HG03095 (cell line): ENCODE measurements around the gene HDAC7.

Experiments used
- ATAC-seq: cut with Tn5 transposase; IDR thresholded peaks from one replicate; pipeline ENCODE4 v1.9.1; 2021; ENCODE audit warnings: moderate library complexity; ENCODE audit not compliant: unreplicated experiment

Gene HDAC7

DNA sequence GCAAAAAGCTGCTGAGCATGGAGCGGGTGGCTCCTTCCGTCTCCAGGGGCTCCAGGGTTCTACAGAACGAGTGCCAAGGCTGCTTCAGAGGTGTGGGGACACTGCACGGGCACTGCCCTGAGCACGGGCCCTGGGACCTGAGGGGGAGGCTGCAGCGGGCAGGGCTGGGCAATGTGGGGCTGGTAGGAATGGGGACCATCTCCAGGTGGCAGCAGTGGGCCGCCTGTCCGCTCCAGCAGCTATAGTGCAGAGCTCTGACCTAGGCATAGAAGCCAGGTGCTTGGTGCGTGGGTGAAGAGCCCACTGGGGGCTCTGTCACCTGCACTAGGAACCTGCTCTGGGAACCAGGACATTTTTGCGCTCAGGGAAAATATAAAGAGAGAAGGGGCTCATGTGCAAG lies 22.3 kb downstream of the HDAC7 start:
- no peak for ATAC-seq

DNA sequence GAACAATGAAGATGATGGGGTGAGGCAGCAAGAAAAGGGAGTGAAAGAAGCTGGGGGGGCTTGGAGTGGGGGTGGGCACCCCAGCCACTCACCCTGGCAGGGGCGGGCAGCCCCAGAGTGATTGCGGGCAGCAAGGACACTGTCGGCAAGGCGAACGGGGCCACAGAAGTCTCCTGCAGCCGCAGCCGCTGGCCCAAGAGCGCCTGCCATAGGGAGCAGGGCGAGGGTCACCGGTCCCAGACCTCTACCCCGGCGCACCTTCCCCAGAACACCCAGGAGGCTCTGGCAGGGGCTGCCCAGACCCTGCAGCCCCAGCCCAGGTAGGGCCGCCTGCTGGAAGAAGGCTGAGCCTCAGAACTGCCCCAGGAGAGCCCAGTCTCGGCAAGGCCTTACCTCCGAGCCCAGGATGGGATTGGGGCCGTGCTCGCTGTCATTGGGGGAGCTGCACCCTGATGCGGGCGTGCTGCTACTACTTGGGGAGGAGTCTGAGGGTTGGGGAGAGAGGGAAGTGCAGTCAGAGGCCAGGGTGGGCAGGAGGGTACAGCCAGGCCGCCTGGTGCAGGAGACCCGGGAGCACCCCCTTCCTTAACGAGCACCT lies 23.8 kb downstream of the HDAC7 start:
- no peak for ATAC-seq

DNA sequence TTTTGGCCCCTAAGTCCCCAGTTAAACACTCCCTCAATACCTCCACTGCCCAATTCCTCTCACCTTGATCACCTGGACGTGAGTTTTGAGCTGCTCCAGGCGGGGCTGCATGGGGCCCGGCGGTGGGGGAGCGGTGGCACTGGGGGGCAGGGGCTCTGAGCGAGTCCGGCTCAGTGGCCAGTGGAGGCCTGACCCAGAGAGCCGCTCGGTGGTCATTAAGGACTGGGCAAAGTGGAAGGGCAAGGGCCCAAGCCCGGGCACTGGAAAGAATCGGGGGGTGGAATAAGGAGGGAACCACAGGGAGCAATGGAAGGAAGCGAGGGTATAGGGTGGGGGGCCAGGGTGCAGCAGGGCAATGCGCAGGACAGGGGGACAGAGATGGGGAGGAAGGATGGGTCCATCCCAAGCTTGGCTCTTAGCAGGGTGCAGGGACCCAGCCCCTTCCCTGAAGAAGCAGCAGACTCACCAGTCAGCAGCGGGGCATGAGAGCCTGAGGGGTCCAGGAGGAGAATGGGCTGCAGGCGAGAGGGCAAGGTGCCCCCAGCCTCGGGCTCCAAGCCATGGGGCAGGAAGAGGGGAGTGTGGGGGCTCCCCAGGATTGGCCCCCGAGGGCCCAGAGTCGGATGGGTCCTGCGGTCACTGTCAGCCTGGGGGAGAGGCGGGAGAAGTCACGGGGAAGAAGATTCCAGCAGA lies 24.4 kb downstream of the HDAC7 start:
- ATAC-seq = no peak

DNA sequence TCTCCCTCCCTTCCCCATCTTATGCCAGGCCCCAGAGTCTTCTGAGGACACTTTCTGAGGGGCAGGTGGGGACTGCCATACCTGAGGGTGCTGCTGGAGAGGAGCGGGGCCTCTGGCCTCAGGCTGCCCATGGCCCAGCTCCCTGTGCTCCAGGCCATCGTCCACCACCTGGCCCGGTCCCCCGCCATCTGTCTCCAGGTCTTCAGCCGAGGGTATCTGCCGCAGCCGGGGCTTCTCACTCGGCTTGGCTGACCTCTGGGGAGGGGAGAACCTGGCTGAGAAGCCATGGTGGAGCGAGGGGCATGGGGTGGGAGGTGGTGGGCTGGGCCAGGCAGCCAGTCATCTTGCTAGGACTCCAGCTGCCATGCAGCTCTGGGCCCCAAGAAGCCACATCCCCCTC lies 25.0 kb downstream of the HDAC7 start:
- no peak for ATAC-seq

DNA sequence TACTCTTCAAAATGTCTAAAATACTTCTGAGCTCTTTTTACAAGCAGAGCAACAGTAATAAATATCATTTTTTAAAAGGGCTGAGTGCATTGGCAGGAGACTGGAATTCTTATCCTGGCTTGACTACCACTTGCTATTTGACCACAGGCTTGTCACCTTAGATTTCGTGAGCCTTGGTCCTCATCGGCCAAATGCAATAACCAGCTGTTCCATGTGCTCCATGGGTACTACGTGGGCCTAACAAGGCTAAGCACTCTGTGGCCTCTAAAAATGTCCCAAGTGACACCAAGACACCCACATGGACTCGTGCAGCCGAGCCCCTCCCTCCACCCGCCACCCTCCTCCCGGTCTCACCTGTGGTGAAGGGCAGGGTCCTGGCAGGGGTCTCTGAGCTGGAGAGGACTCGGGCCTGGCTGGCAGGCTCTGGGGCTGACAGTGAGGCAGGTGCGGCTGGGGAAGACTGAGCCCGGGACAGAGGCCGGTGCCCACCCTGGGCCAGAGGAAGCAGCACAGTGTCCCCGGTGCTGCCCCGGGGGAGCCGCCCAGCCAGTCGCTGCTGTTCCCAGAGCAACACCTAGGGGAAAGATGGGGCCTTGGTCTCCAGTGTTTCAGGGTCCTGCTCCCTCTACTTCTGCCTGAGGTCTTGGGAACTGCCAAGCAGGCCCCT lies 26.6 kb downstream of the HDAC7 start:
- ATAC-seq = no peak

DNA sequence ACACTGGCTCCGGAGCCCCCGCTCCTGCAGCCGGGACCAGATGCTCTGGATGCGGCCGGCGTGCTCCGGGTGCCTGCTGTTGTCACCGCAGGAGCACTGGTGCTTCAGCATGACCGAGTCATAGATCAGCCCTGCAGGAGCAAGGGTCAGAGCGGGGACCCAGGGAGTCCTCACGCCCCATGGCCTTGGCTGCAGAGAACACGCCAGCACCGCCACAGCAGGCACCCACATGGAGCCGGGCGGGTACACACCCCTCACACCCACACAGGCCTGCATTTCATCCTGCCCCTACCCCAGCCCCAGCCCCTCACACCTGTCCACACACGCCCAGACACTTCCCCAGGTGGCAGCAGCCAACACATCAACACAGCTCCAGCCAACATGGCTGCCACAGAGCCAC lies 27.8 kb downstream of the HDAC7 start:
- no peak for ATAC-seq

DNA sequence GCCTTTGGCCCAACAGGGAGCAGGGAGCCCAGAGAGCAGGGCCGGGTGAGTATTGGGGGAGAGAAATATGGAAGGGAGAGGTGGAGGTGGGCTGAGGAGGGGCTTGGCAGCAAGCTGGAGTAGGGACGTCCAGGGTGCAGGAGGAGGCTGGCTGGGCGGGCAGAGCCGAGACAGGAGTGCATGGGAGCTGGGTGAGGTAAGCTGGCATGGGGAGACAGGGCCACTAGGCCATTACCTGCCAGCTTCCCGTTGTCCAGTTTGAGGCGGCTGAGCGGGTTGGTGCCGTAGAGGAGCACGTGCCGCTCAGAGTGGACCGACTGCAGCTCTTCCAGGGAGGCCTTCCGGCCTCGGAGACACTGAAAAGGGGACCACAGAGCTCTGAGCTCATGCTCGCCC lies 28.4 kb downstream of the HDAC7 start:
- ATAC-seq = no peak

DNA sequence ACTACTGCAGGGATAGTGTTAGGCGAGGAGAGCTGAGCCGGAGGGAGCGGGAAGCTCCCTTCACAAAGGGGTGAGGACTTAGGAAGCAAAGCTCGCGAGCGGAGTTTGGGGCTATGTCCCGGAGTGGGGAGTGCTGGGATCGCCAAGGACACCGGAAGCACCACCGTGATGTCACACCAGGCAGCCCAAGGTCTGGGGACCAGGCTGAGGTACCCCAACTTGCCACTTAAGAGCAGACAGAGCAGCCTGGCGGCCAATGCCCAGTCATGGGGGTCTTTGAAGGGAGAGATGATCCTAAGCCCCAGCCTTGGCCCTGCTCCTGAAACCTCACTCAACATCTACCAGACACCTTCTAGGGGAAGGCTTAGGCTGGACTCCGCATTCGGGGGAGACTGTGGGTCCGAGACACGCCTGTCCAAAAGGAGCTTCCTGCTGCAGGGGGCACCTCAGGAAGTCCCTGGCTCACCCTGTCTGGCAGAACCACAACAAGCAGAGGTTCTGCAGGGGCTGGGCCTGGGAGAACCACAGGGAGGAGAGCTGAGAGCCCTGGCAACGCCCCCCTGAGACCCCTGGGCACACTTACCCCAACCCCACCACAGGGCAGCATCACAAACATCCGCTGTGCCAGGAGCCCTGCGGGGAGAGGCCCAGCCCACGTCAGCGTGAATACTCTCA lies 28.9 kb downstream of the HDAC7 start:
- no peak for ATAC-seq

DNA sequence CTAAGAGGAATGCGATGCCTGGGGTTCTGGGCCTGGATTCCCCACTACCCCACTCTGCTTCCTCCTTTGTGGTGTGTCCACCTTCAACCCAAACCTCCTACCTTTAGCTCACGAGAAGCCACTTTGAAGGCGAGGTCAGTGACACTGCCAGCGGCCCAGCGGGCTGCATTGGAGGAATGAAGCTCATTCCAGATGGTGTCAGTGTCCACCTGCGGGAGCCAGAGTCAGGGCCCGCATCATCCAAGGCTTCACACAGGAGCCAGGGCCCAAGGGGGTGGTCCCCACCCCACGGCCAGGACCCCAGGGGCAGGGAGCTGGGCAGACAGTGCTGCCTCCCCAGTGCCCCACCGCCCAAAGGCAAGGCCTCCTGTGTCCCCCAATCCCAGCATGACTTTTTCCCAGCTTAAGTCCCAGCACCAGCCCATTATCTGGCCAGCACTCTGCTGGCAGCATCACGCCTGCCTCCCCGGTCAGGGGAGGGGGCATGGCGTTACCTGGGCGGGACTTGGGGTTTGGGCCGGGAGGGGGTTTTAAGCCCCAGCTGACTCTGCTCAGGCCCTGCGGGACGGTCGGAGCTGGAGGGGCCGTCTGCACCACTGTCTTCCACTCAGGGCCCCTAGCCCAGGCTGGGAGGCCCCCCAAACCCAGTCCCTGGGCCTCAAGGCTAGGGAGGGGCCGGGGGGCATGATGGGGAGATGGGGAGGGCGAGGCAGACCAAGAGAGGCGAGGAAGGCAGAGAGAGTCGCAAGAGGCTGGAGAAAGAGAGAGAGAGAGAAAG lies 29.8 kb downstream of the HDAC7 start:
- ATAC-seq = no peak

DNA sequence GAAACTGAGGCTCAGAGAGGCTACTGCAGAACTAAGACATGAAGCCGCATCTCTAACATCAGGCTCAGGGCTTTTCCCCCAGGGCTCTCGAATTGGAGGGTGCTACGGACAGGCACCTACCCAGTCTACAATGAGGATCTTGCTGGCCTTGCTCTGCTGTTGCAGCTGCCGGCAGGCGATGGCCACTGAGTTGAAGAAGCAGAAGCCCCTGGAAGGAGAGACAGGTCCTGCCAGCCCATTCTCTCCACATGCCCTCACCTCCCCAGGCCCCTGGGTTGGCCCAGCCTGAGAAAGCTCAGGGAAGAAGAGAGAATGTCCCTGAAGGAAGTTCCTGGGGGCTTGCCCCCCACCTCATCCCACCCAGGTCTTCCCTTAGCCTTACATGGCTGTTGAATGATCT lies 30.6 kb downstream of the HDAC7 start:
- no peak for ATAC-seq

DNA sequence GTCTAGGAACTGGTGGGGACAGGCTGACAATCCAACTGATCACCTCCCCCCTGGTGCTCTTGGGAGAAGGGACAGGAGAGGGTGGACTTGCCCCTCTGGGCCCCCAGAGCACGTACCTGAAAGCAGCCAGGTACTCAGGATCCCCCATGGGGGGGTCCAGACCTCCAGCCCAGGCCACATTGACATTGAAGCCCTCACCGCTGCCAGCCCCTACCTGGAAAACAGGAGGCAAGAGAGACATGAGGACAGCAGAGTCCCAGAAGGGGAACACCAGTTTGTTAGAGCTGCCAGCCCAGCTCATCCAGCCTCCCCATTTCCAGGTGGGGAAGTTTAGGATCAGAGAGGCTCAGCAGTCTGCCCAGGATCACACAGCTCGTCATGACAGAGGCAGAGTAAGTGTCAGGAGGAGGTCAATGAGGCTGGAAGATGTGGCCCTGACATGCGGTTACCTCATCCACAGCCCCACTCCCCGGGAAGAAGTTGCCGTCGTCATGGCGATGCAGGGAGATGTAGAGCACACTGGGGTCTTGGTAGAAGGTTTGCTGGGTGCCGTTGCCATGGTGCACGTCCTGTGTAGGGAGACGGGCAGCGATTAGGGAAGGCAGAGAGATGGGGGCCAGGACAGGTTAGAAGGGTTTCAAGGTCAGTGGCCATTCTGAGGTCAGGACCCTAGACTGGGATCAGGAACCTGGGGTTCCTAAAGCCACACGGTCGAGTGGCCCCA lies 31.9 kb downstream of the HDAC7 start:
- no peak for ATAC-seq

DNA sequence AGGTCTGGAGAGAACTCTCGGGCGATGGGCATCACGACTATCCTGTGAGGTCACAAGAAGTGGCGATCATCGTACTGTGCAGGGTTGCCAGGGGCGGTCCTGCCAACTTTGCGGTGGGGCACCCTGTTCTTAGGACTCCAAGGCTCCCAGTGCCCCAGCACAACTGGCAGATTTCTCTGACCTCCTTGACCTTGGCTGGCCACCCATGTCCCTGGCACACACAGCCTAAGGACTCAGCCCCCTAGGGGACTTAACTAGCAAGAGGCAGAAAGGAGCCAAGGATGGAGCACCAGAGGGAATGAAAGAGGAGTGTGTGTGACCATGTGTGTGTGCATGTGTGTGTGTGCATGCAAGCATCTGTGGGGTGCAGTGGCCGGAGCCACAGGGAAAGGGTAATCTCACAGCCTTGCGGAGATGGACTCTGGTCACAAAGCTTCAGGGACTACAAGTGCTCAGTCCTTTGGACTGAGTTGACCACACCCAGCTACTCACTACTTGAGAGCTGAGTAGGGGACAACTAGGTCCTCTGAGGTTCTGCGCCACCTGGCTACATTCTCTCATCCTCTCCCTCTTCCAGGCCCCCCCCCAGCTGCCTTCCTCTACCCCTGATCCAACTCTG lies 32.9 kb downstream of the HDAC7 start:
- no peak for ATAC-seq

DNA sequence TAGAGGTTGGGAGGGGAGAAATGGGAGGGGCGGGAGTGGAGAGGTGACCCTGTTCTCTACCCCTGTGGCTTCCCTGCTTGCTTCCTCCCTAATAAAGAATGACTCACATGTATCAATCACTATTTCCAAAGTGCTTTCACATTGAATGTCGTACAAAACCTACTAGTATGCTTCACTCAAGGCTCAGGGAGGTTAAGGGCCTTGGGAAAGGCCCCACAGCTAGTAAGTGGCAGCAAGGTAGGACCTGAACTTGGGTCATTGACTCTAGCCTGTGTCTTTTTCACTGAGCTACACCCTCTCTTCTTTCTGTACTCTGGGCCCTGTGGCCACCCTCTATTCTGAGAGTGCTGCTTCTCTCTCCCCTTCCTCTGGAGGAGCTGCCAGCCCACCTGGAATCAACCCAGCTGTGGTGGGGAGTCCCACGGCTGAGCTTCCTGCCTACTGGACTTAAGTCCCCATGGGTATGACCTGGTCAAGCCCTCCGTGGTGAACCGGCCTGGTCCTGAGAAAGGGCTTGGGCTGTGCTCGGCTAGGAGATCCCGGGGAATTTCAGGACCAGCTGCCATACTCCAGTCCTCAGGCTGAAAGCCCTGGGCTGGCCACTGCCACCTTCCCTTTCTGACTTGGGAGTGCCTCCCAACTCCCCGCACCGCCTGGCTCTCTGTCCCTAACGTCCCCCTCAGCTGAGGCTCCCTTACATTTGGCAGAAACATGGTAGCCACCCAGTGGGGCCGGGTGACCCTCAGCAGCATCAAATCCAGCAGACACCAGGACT lies 33.6 kb downstream of the HDAC7 start:
- no peak for ATAC-seq

DNA sequence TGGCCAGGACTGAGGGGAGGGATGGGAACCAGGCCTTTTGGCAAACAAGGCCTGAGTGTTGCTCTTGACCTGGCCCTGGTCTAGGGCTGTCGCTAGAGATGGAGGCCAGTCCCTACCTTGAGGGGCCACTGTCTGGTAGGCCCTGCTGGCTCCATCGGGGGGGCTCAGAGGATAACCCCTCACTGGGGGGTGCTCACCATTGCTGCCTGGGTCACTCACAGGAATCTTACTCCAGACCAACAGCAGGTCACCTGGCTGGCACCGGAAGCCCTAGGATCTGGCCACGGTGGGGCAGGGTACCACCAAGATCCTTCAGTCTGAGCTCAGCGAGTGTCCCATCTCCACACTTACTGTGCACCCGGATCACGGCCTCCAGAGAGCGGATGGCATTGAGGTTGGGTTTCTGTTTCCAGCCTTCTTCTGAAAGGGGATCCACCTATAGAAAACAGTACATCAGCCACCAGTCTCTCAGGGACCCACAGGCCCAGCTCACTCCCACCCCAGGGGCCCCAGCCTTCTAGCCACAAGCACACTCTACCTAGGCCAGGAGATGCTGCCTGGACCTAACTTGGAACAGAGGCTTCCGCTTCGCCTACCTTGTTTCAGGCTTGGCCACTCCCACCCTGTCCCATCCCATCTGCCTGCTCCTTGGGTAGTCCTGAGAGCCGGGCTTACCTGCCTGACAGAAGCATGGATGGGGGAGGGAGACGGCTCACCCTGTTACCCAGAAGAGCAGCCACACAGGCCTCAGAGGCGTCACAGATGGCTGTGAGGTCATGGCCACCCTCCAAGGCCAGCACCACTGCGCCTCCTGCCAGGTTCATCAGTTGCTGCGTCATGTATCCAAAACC lies 34.4 kb downstream of the HDAC7 start:
- ATAC-seq = no peak

DNA sequence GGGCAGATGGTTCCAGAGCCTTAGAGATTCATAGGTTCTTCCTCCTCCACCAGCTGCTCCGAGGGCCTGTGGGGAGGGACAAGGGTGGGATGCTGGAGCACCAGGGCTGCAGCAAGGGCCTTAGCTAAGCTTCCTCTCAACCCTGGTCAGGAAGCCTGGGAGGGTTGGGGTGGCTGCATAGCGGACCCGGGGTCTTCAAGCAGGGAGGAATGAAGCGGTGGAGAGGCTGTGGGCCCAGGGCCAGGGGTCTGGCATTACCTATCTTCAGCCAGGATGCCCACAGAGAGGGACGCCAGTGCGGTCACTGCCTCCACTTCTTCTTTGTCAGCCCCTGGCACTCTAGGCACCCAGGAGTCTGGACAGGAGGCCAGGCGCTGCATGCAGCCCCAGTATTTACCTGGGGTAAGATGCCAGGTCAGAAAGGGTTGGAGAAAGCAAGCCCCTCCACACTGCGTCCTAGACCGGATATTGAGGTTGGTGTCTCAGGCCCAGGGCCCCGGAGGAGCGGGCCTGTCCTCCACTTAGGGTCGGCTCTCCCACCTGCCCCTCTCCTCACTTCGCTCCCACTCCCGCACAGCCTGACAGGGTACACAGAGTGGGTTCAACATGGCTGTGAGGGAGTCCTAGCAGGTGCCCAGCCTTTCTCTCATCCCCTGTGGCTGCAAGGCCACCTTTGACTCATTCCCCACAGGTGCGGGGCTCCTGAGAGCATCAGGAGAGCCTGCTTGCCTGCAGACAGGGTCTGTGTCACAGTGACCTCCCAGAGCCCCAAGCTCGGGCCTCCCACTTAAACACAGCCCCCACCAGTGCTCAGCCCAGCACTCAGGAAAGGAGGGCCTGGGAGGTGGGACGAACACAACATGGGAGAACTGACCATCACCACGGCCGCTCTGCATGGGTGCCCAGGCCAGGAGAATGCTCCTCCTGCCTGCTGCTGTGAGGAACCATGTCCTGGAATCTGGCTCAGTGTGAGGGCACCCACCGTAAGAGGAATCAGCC lies 35.6 kb downstream of the HDAC7 start:
- ATAC-seq = no peak

DNA sequence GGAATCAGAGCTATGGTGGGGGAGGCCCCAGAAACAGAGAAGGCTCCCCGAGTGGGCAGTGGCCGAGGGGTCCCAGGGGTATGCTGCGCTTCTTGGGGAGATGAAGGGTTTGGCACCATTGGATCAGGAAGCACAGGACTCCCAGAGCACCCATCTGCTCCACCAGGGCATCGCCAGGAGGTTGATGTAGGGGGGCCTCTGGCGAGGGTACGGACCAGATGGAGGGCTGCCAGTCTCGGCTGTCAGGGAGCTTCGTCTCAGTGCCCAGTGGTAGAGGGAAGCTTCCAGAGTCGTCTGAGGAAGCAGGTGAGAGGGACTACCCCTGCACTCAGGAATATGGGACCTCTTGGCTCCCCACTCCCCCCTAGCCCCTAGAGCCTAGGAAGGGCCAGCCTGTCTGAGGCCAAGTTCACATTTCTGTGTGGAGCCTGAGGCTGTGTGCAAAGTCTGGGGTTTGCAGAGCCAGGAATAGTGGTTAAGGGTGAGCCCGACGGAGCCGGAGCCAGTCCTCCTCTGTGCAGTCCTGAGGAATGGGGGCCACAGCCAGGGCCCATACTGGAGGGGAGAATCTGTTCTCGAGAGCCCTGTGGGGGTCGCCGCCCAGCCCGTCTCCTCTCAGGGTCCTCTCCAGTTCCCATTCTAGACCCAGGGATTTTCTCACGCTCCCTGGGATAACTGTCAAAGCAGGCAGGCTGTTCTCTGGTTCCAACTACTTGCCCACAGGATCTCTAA lies 36.5 kb downstream of the HDAC7 start:
- no peak for ATAC-seq

DNA sequence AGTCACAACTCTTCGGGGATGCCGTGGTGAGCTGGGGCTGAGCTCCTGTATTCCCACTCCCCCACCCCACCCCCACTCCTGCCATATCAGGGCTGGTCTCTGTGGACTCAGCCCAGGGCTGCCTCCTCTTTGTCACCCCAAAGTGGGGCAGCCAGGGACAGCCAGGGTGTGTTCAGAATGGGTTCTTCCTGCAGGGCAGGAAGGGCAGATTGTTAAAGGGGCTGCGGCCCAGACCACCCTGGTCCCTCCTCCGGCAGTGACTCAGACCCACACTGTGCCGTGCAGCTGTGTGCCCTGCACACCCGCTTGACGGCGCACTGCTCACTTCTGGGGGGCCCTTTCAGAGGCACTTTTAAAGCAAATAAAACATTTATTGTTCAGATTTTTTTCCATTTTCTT lies 37.3 kb downstream of the HDAC7 start:
- ATAC-seq = no peak
